Measurements from ENCODE around the gene SLC14A1.

Gene SLC14A1

GRCh38 chr18:45788861-45789260 lies 64.9 kb downstream of the SLC14A1 start:
- H3K27ac ChIP-seq (ENCODE audit: insufficient read depth in 1 of 2, low read depth in 1 of 2, low read length in 2 of 2, poor library complexity in 1 of 2, severe bottlenecking in 2 of 2) = no peak overlapping the region
- 100% methylated on average over 2 of the region's 3 CpGs for WGBS (ENCODE audit: insufficient coverage)
- no peak overlapping the region for H3K4me3 ChIP-seq (ENCODE audit: control insufficient read depth in 1 of 7, extremely low read depth in 1 of 7, insufficient read depth in 4 of 7, low read depth in 2 of 7, low read length in 6 of 7)
- peaks cover 0 to 11% (median 4%) of the 10 kb centered on the region in 4 experiments for H3K4me1 ChIP-seq (ENCODE audit: control extremely low read depth in 1 of 4, control insufficient read depth in 4 of 4, insufficient read depth in 4 of 4, low read length in 3 of 4)
- CTCF ChIA-PET = interaction anchor here (0.9 to 1.0 kb wide), 2 partner anchors 59 to 66 kb away, joined by 3 read pairs; no protein-coding TSS in a partner anchor
- POLR2A ChIA-PET = no interaction called here
- H3K36me3 ChIP-seq (ENCODE audit: control insufficient read depth in 4 of 4, insufficient read depth in 4 of 4, low read length in 3 of 4) = no peaks in the 10 kb centered on the region
- H3K27me3 ChIP-seq (replicated peaks in 2 of 5; ENCODE audit: control insufficient read depth in 4 of 5, insufficient read depth in 5 of 5, low read length in 4 of 5) = no peaks in the 10 kb centered on the region
- DNase-seq = no peak
- no peaks in the 10 kb centered on the region for H3K9me3 ChIP-seq (ENCODE audit: control extremely low read depth in 1 of 5, control insufficient read depth in 4 of 5, insufficient read depth in 2 of 5, low read depth in 1 of 5, low read length in 4 of 5)

- peaks cover 0 to 3% (median 0%) of the 10 kb centered on the region in 4 experiments for H3K4me1 ChIP-seq (ENCODE audit: control extremely low read depth in 1 of 4, control insufficient read depth in 4 of 4, insufficient read depth in 4 of 4, low read length in 3 of 4)
- H3K4me3 ChIP-seq (ENCODE audit: control insufficient read depth in 1 of 7, extremely low read depth in 1 of 7, insufficient read depth in 4 of 7, low read depth in 2 of 7, low read length in 6 of 7) = no peak overlapping the region
- POLR2A ChIA-PET = interaction anchor here (0.6 kb wide), 1 partner anchor 26 kb away, joined by 3 read pairs; no protein-coding TSS in a partner anchor
- CTCF ChIA-PET = interaction anchor here (0.6 kb wide), 1 partner anchor 253 kb away, joined by 3 read pairs; no protein-coding TSS in a partner anchor
- WGBS (ENCODE audit: insufficient coverage) = 89% methylated on average over 2 of the region's 5 CpGs
- DNase-seq = peak in 1 of 3 donors; percentile 15
- no peaks in the 10 kb centered on the region for H3K9me3 ChIP-seq (ENCODE audit: control extremely low read depth in 1 of 5, control insufficient read depth in 4 of 5, insufficient read depth in 2 of 5, low read depth in 1 of 5, low read length in 4 of 5)
- no peaks in the 10 kb centered on the region for H3K36me3 ChIP-seq (ENCODE audit: control insufficient read depth in 4 of 4, insufficient read depth in 4 of 4, low read length in 3 of 4)
- no peak overlapping the region for H3K27ac ChIP-seq (ENCODE audit: insufficient read depth in 1 of 2, low read depth in 1 of 2, low read length in 2 of 2, poor library complexity in 1 of 2, severe bottlenecking in 2 of 2)
- H3K27me3 ChIP-seq (replicated peaks in 2 of 5; ENCODE audit: control insufficient read depth in 4 of 5, insufficient read depth in 5 of 5, low read length in 4 of 5) = no peaks in the 10 kb centered on the region
Observed at GRCh38 chr18:45792506-45793263, 68.7 kb downstream of the SLC14A1 start.

- ChIA-PET POLR2A (interaction anchor here (0.6 kb wide), 1 partner anchor 27 kb away, joined by 3 read pairs; no protein-coding TSS in a partner anchor), CTCF (no interaction called here)
- Histone ChIP-seq H3K27me3 (replicated peaks in 2 of 5; ENCODE audit: control insufficient read depth in 4 of 5, insufficient read depth in 5 of 5, low read length in 4 of 5) (no peaks in the 10 kb centered on the region), H3K27ac (ENCODE audit: insufficient read depth in 1 of 2, low read depth in 1 of 2, low read length in 2 of 2, poor library complexity in 1 of 2, severe bottlenecking in 2 of 2) (no peak overlapping the region), H3K36me3 (ENCODE audit: control insufficient read depth in 4 of 4, insufficient read depth in 4 of 4, low read length in 3 of 4) (no peaks in the 10 kb centered on the region), H3K9me3 (ENCODE audit: control extremely low read depth in 1 of 5, control insufficient read depth in 4 of 5, insufficient read depth in 2 of 5, low read depth in 1 of 5, low read length in 4 of 5) (no peaks in the 10 kb centered on the region), H3K4me1 (ENCODE audit: control extremely low read depth in 1 of 4, control insufficient read depth in 4 of 4, insufficient read depth in 4 of 4, low read length in 3 of 4) (peaks cover 0 to 3% (median 0%) of the 10 kb centered on the region in 4 experiments), H3K4me3 (ENCODE audit: control insufficient read depth in 1 of 7, extremely low read depth in 1 of 7, insufficient read depth in 4 of 7, low read depth in 2 of 7, low read length in 6 of 7) (no peak overlapping the region)
- DNase-seq = peak in 1 of 3 donors; percentile 34
- 67% methylated on average over 3 of the region's 4 CpGs for WGBS (ENCODE audit: insufficient coverage)
Observed at GRCh38 chr18:45793264-45793965, 69.4 kb downstream of the SLC14A1 start.

GRCh38 chr18:45801416-45802004 lies 77.5 kb downstream of the SLC14A1 start:
- no peak overlapping the region for H3K27ac ChIP-seq (ENCODE audit: insufficient read depth in 1 of 2, low read depth in 1 of 2, low read length in 2 of 2, poor library complexity in 1 of 2, severe bottlenecking in 2 of 2)
- WGBS (ENCODE audit: insufficient coverage) = no CpG with 5 or more reads among the region's 1 CpG
- H3K36me3 ChIP-seq (ENCODE audit: control insufficient read depth in 4 of 4, insufficient read depth in 4 of 4, low read length in 3 of 4) = no peaks in the 10 kb centered on the region
- ChIA-PET POLR2A (no interaction called here), CTCF (interaction anchor here (0.6 to 1.7 kb wide), 9 partner anchors 11 to 136 kb away, joined by 3 to 6 read pairs (median 4); no protein-coding TSS in a partner anchor)
- H3K27me3 ChIP-seq (replicated peaks in 2 of 5; ENCODE audit: control insufficient read depth in 4 of 5, insufficient read depth in 5 of 5, low read length in 4 of 5) = no peaks in the 10 kb centered on the region
- DNase-seq = peak in 2 of 3 donors; percentile 28 to 46
- H3K9me3 ChIP-seq (ENCODE audit: control extremely low read depth in 1 of 5, control insufficient read depth in 4 of 5, insufficient read depth in 2 of 5, low read depth in 1 of 5, low read length in 4 of 5) = peaks cover 0 to 14% (median 0%) of the 10 kb centered on the region in 5 experiments
- H3K4me1 ChIP-seq (ENCODE audit: control extremely low read depth in 1 of 4, control insufficient read depth in 4 of 4, insufficient read depth in 4 of 4, low read length in 3 of 4) = peaks cover 6 to 20% (median 14%) of the 10 kb centered on the region in 4 experiments
- no peak overlapping the region for H3K4me3 ChIP-seq (ENCODE audit: control insufficient read depth in 1 of 7, extremely low read depth in 1 of 7, insufficient read depth in 4 of 7, low read depth in 2 of 7, low read length in 6 of 7)

Measured in common myeloid progenitor, CD34-positive (primary cell).